Endothelial cell of umbilical vein (primary cell): ENCODE measurements around the gene NDUFA11. TPM values are rescaled to one million over a fixed set of nuclear protein-coding genes. Genes with fewer than 3 reads are reported as not detected.

Experiments
- BruUV-seq: library from RNA; stranded (reverse); fragments of 400-500 nt; replicated peaks from 2 replicates; lab custom pipeline; 2021; lab: Mats Ljungman, UMichigan
- CTCF ChIA-PET: fragments of 300-600, 350-600 bp; sonication (Branson Sonifier 250); formaldehyde crosslinking; loops from one replicate; lab custom pipeline; 2021; ENCODE audit warnings: antibody characterized with exemption, inconsistent platforms; lab: Charles Lee
- POLR2A ChIA-PET: fragments of 300-600, 350-600 bp; sonication (Branson Sonifier 250); formaldehyde crosslinking; loops from one replicate; lab custom pipeline; 2021; ENCODE audit warnings: antibody characterized with exemption, inconsistent platforms; lab: Charles Lee
- DNase-seq: peaks from one replicate; pipeline ENCODE4 v3.0.0-alpha.2; 2011; ENCODE audit warnings: low read depth, low spot score
- FAIRE-seq: peaks from 2 replicates; lab custom pipeline; 2011; peaks lifted over from hg19 to GRCh38; lab: Jason Lieb, UNC
- H2AFZ ChIP-seq: 2 replicates; pipeline ENCODE4 v1.6.0; 2012; ENCODE audit warnings: low read depth, low read length, control low read depth, inconsistent platforms
- H3K27ac ChIP-seq: 2 replicates; pipeline ENCODE4 v1.5.1; 2011; ENCODE audit warnings: low read depth, mild to moderate bottlenecking, control low read depth, low read length, moderate library complexity; ENCODE audit not compliant: insufficient read depth
- H3K27me3 ChIP-seq, 2 experiments: 2 replicates each; pipeline versions ENCODE4 v1.6.0 to v1.6.1; 2011; ENCODE audit warnings: low read length in 2 of 2, mixed read lengths in 1 of 2; ENCODE audit not compliant: control insufficient read depth in 2 of 2, insufficient read depth in 2 of 2
- H3K36me3 ChIP-seq, 2 experiments: 2 replicates in 1 of 2; 3 replicates in 1 of 2; pipeline ENCODE4 v1.5.1; 2011; ENCODE audit warnings: low read length in 2 of 2, mild to moderate bottlenecking in 1 of 2, moderate library complexity in 1 of 2; ENCODE audit not compliant: control insufficient read depth in 2 of 2, insufficient read depth in 2 of 2; ENCODE audit errors: extremely low read depth in 1 of 2
- H3K4me1 ChIP-seq: 3 replicates; pipeline ENCODE4 v1.5.1; 2011; ENCODE audit warnings: mild to moderate bottlenecking, low read length; ENCODE audit not compliant: control insufficient read depth, insufficient read depth; ENCODE audit errors: extremely low read depth
- H3K4me2 ChIP-seq: 2 replicates; pipeline ENCODE4 v1.6.1; 2011; ENCODE audit warnings: low read length, control low read depth, mixed read lengths; ENCODE audit not compliant: insufficient read depth
- H3K4me3 ChIP-seq, 3 experiments: fragments of 200-600 bp in 1 of 3; sonication (generic), shearing (Covaris generic) in 1 of 3; replicated peaks in 1 of 3; 2 replicates each; pipeline ENCODE4 v1.5.1; 2011 to 2016; ENCODE audit warnings: control low read depth in 3 of 3, low read length in 3 of 3, mild to moderate bottlenecking in 2 of 3, inconsistent platforms in 1 of 3, low read depth in 1 of 3, moderate library complexity in 1 of 3; ENCODE audit not compliant: insufficient read depth in 1 of 3
- H3K79me2 ChIP-seq: 2 replicates; pipeline ENCODE4 v1.6.0; 2012; ENCODE audit warnings: low read length, inconsistent platforms; ENCODE audit not compliant: control insufficient read depth, insufficient read depth
- H3K9ac ChIP-seq: replicated peaks from 2 replicates; pipeline ENCODE3; 2011; ENCODE audit warnings: low read length, control low read depth; ENCODE audit not compliant: insufficient read depth; ENCODE audit errors: extremely low read depth
- H3K9me1 ChIP-seq: replicated peaks from 3 replicates; pipeline ENCODE4 v1.6.0; 2011; ENCODE audit warnings: mild to moderate bottlenecking, low read length; ENCODE audit not compliant: control insufficient read depth, insufficient read depth; ENCODE audit errors: extremely low read depth
- H3K9me3 ChIP-seq: replicated peaks from 2 replicates; pipeline ENCODE4 v1.5.1; 2012; ENCODE audit warnings: low read length, inconsistent platforms; ENCODE audit not compliant: control insufficient read depth, insufficient read depth
- H4K20me1 ChIP-seq: replicated peaks from 2 replicates; pipeline ENCODE3; 2011; ENCODE audit warnings: mild to moderate bottlenecking, low read length; ENCODE audit not compliant: control insufficient read depth, insufficient read depth; ENCODE audit errors: extremely low read depth
- CTCF ChIP-seq, 2 donors: IDR thresholded peaks; 1 replicate in 1 of 2; 2 replicates in 1 of 2; pipeline ENCODE4 v1.5.1; 2011; ENCODE audit warnings: low read length in 2 of 2, mild to moderate bottlenecking in 2 of 2, moderate library complexity in 2 of 2, control low read depth in 1 of 2, inconsistent platforms in 1 of 2, low read depth in 1 of 2; ENCODE audit not compliant: insufficient read depth in 1 of 2; ENCODE audit errors: extremely low read depth in 1 of 2
- EZH2 ChIP-seq: IDR thresholded peaks from 2 replicates; pipeline ENCODE4 v1.6.1; 2012; ENCODE audit warnings: borderline replicate concordance, low read depth, mild to moderate bottlenecking, moderate library complexity, low read length, inconsistent platforms; ENCODE audit not compliant: severe bottlenecking
- FOS ChIP-seq: IDR thresholded peaks from 2 replicates; pipeline ENCODE4 v1.6.1; 2011; ENCODE audit warnings: mild to moderate bottlenecking, low read length, moderate library complexity, borderline replicate concordance; ENCODE audit not compliant: insufficient read depth
- GATA2 ChIP-seq: IDR thresholded peaks from 2 replicates; pipeline ENCODE4 v1.7.0; 2011; ENCODE audit warnings: low read depth, mild to moderate bottlenecking, moderate library complexity, mixed read lengths, low read length; ENCODE audit not compliant: insufficient read length, insufficient read depth
- JUN ChIP-seq: IDR thresholded peaks from 2 replicates; pipeline ENCODE4 v1.6.1; 2011; ENCODE audit warnings: borderline replicate concordance, low read depth; ENCODE audit not compliant: insufficient read length, insufficient read depth
- MAX ChIP-seq: IDR thresholded peaks from 2 replicates; pipeline ENCODE4 v1.6.1; 2011; ENCODE audit not compliant: insufficient read depth, insufficient read length
- MYC ChIP-seq: IDR thresholded peaks from one replicate; pipeline ENCODE4 v1.6.1; 2011; ENCODE audit warnings: mild to moderate bottlenecking, low read depth, low read length
- POLR2A ChIP-seq: IDR thresholded peaks from 2 replicates; pipeline ENCODE4 v1.6.1; 2012; ENCODE audit warnings: low read depth, mild to moderate bottlenecking, control low read depth, low read length
- POLR2AphosphoS5 ChIP-seq: IDR thresholded peaks from 2 replicates; pipeline ENCODE4 v1.6.1; 2012; ENCODE audit warnings: low read depth, mild to moderate bottlenecking, control low read depth, low read length, moderate library complexity; ENCODE audit not compliant: insufficient read depth
- dilution Hi-C: fragments of 300-500 bp; cut with MboI; formaldehyde crosslinking; loops from one replicate; pipeline ENCODE4 v1.15.0; 2019; ENCODE audit warnings: low sequenced_read_pairs; ENCODE audit not compliant: extremely low pct_ligation_motif_present
- intact Hi-C: fragments of 100-400 bp; cut with micrococcal nuclease; formaldehyde crosslinking; loops from one replicate; pipeline ENCODE4 v1.10.0; 2022
- polyA plus RNA-seq, 4 experiments: library from polyadenylated mRNA; depleted of rRNA in 3 of 4; stranded (reverse) in 3 of 4; unstranded in 1 of 4; fragments of >200 nt; gene quantifications; 2 replicates each; pipeline versions ENCODE4 v1.2.1 to v1.2.3, GENCODE V29; 2011 to 2012; ENCODE audit warnings: missing spikeins in 1 of 4
- total RNA-seq: library from RNA; stranded (reverse); gene quantifications from 2 replicates; pipeline ENCODE4 v1.2.3, GENCODE V29; 2021

Gene NDUFA11
- total and polyA plus RNA-seq, 2 donors (not counting 3 experiments of a cell fraction or from before 2014, with no cell fraction given) = 281 to 876 TPM

GRCh38 chr19:5891938-5892771 is 11.4 kb downstream of the NDUFA11 start:
- no TSS peak for BruUV-seq
- no peaks in the 10 kb centered on the region for H3K9me1 ChIP-seq
- H3K79me2 ChIP-seq = no peaks in the 10 kb centered on the region
- H3K4me1 ChIP-seq = peaks cover 19% of the 10 kb centered on the region
- no peaks in the 10 kb centered on the region for H4K20me1 ChIP-seq
- H3K27me3 ChIP-seq = no peaks in the 10 kb centered on the region
- CTCF ChIA-PET = interaction anchor here (0.7 to 5.0 kb wide), 5 partner anchors 40 to 130 kb away, joined by 3 to 76 read pairs (median 5); partner anchors contain the start of gene NRTN
- H3K4me2 ChIP-seq = no peak overlapping the region
- H3K9ac ChIP-seq = no peak overlapping the region
- peak; percentile 35 for TF ChIP-seq POLR2A
- peak; percentile 43 for TF ChIP-seq POLR2AphosphoS5
- no peak for TF ChIP-seq MYC
- TF ChIP-seq FOS = no peak
- no peak for TF ChIP-seq EZH2
- no peak for TF ChIP-seq MAX
- no peak for TF ChIP-seq JUN
- no peak for TF ChIP-seq GATA2
- TF ChIP-seq CTCF (IDR thresholded peaks at IDR 0.05; ENCODE audit: extremely low read depth in 1 of 2, insufficient read depth in 1 of 2, low read depth in 1 of 2, low read length in 2 of 2) = peak; percentile 80 to 92
- no peaks in the 10 kb centered on the region for H3K9me3 ChIP-seq
- dilution Hi-C loops = no loop called here
- H3K4me3 ChIP-seq = no peak overlapping the region
- POLR2A ChIA-PET = no interaction called here
- no peak overlapping the region for H3K27ac ChIP-seq
- no peak overlapping the region for H2AFZ ChIP-seq
- FAIRE-seq (no peak), DNase-seq (peak; percentile 33)
- intact Hi-C loops = loop anchor here (1.0 kb wide), 1 partner anchor 88 kb away; no protein-coding TSS in a partner anchor
- H3K36me3 ChIP-seq = peaks cover 0 to 12% of the 10 kb centered on the region in 2 experiments
